Measurements from ENCODE around the gene COL11A2. TPM values are rescaled to one million over a fixed set of nuclear protein-coding genes. Genes with fewer than 3 reads are reported as not detected.

COL11A2 gene
- total and polyA plus RNA-seq, 2 of the 13 experiments (the other 11 are each of a cell fraction or from before 2014, with no cell fraction given), result 0.55 TPM

DNA sequence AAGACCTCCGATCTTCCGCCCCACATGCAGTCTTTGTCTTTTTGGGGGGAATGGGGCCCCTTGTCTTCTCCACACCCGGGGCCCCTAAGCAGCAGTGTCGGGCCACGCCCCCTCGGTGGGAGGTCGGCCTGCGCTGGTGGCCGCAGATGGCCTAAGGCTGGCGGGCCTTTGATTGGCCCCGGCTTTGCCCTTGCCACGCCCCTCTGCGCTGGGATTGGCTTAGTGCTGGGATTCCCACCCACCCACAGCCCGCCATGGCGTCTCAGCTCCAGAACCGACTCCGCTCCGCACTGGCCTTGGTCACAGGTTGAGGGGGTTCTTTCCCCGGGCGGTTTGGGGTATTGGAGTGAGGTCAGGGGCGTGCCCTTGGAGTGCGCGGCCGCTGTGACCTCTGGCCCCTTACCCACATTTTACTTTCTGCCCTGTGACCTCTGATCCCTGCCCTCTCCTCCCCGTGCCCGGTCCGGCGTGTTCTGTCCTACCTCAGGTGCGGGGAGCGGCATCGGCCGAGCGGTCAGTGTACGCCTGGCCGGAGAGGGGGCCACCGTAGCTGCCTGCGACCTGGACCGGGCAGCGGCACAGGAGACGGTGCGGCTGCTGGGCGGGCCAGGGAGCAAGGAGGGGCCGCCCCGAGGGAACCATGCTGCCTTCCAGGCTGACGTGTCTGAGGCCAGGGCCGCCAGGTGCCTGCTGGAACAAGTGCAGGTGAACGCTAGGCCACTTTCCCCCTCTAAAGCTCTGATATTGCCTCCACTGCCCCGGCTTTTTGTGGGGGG, 12.3 kb upstream of the COL11A2 start, which contains the start of gene HSD17B8 (continued):
- TF ChIP-seq, protein P1, sequence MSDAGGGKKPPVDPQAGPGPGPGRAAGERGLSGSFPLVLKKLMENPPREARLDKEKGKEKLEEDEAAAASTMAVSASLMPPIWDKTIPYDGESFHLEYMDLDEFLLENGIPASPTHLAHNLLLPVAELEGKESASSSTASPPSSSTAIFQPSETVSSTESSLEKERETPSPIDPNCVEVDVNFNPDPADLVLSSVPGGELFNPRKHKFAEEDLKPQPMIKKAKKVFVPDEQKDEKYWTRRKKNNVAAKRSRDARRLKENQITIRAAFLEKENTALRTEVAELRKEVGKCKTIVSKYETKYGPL (CRISPR knock-in tag; IDR thresholded peaks at IDR 0.05), result 0 out of 2 replicates have a peak, but pooled peaks have one; percentile 51
- TF ChIP-seq CBFB (CRISPR knock-in tag; IDR thresholded peaks at IDR 0.05) (peak; percentile 40; the same call in 1 of the 2 replicates), ZNF615 (CRISPR knock-in tag; IDR thresholded peaks at IDR 0.05; ENCODE audit: borderline replicate concordance) (no peak), NFKBIZ (CRISPR knock-in tag; IDR thresholded peaks at IDR 0.05) (no peak; the same call in 1 of the 2 replicates), SMYD3 (CRISPR knock-in tag; IDR thresholded peaks at IDR 0.05) (0 out of 2 replicates have a peak, but pooled peaks have one; percentile 66), BRD4 (CRISPR knock-in tag; IDR thresholded peaks at IDR 0.05) (peak; percentile 67; the same call in 1 of the 2 replicates), PCBP1 (IDR thresholded peaks at IDR 0.05; ENCODE audit: borderline replicate concordance, low read depth, low read length) (peak; percentile 84; the same call in 1 of the 2 replicates), ZNF276 (CRISPR knock-in tag; IDR thresholded peaks at IDR 0.05; ENCODE audit: low read depth) (peak; percentile 28; the same call in 1 of the 2 replicates), FOXO1 (CRISPR knock-in tag; IDR thresholded peaks at IDR 0.05) (peak; percentile 40; the same call in 1 of the 2 replicates), ZNF121 (CRISPR knock-in tag; IDR thresholded peaks at IDR 0.05) (no peak), PHB2 (IDR thresholded peaks at IDR 0.05; ENCODE audit: partially characterized antibody) (no peak), KLF9 (CRISPR knock-in tag; IDR thresholded peaks at IDR 0.05; ENCODE audit: low read depth) (peak; percentile 97), RBFOX2 (IDR thresholded peaks at IDR 0.05; ENCODE audit: low read depth, low read length) (peak; percentile 98), CCDC6 (CRISPR knock-in tag; IDR thresholded peaks at IDR 0.05) (no peak), ZNF576 (CRISPR knock-in tag; IDR thresholded peaks at IDR 0.05) (peak; percentile 62; the same call in 1 of the 2 replicates), CBX5 (CRISPR knock-in tag; IDR thresholded peaks at IDR 0.05; ENCODE audit: borderline replicate concordance) (no peak), PHF5A (CRISPR knock-in tag; IDR thresholded peaks at IDR 0.05; ENCODE audit: low read depth, unreplicated experiment) (peak; percentile 84), JUN (CRISPR knock-in tag; IDR thresholded peaks at IDR 0.05) (peak; percentile 36; the same call in 1 of the 2 replicates), TMF1 (CRISPR knock-in tag; IDR thresholded peaks at IDR 0.05; ENCODE audit: low read depth) (peak; percentile 61; the same call in 1 of the 2 replicates), ZBTB25 (CRISPR knock-in tag; IDR thresholded peaks at IDR 0.05) (0 out of 2 replicates have a peak, but pooled peaks have one; percentile 48), SKI (IDR thresholded peaks at IDR 0.05; ENCODE audit: partially characterized antibody) (peak; percentile 34), HIVEP1 (CRISPR knock-in tag; IDR thresholded peaks at IDR 0.05) (peak; percentile 60; the same call in 1 of the 2 replicates)
- TF ChIP-seq, protein P2, sequence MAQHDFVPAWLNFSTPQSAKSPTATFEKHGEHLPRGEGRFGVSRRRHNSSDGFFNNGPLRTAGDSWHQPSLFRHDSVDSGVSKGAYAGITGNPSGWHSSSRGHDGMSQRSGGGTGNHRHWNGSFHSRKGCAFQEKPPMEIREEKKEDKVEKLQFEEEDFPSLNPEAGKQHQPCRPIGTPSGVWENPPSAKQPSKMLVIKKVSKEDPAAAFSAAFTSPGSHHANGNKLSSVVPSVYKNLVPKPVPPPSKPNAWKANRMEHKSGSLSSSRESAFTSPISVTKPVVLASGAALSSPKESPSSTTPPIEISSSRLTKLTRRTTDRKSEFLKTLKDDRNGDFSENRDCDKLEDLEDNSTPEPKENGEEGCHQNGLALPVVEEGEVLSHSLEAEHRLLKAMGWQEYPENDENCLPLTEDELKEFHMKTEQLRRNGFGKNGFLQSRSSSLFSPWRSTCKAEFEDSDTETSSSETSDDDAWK (CRISPR knock-in tag; IDR thresholded peaks at IDR 0.05), result no peak
